Adrenal gland (tissue), 12 donors: Measurements from ENCODE around the gene TANC1. TPM values are rescaled to one million over a fixed set of nuclear protein-coding genes. Genes with fewer than 3 reads are reported as not detected.

Source experiments
- DNase-seq, 7 donors: peaks; one replicate each; pipeline ENCODE4 v3.0.0-alpha.2; 2019 to 2020
- H3K27ac ChIP-seq, 5 donors: fragments of 200-600 bp; sonication (generic) in 4 of 5; 1 replicate in 3 of 5; 2 replicates in 2 of 5; pipeline versions ENCODE4 v1.5.1 to v1.8.0; 2016 to 2020; ENCODE audit warnings: mild to moderate bottlenecking in 1 of 5
- H3K27me3 ChIP-seq: fragments of 200-600 bp; 2 replicates; pipeline ENCODE4 v1.8.0; 2021
- H3K36me3 ChIP-seq, 2 donors: fragments of 200-600 bp; replicated peaks in 1 of 2; 1 replicate in 1 of 2; 2 replicates in 1 of 2; pipeline versions ENCODE4 v1.5.1 to v1.8.0; 2018 to 2022
- H3K4me1 ChIP-seq, 2 donors: fragments of 200-600 bp; replicated peaks in 1 of 2; 1 replicate in 1 of 2; 2 replicates in 1 of 2; pipeline versions ENCODE4 v1.5.1 to v1.8.0; 2018 to 2021
- H3K4me3 ChIP-seq, 4 donors: fragments of 200-600 bp; sonication (generic) in 3 of 4; one replicate each; pipeline ENCODE4 v1.5.1; 2016 to 2018
- H3K9me3 ChIP-seq, 3 donors: fragments of 200-600 bp; sonication (generic) in 1 of 3; replicated peaks in 1 of 3; 1 replicate in 2 of 3; 2 replicates in 1 of 3; pipeline versions ENCODE4 v1.5.1 to v1.8.0; 2016 to 2021
- CTCF ChIP-seq, 6 experiments: fragments of 450-650 bp in 4 of 6; fragments of 200-600 bp in 2 of 6; sonication (generic) in 1 of 6; IDR thresholded peaks; 1 replicate in 5 of 6; 2 replicates in 1 of 6; pipeline versions ENCODE4 v1.5.1 to v1.8.0; 2016 to 2021; ENCODE audit warnings: antibody characterized with exemption in 6 of 6, mild to moderate bottlenecking in 2 of 6, moderate library complexity in 1 of 6
- POLR2A ChIP-seq, 2 donors: fragments of 450-650 bp; IDR thresholded peaks; one replicate each; pipeline ENCODE4 v1.6.1; 2017; ENCODE audit warnings: antibody characterized with exemption in 2 of 2, mild to moderate bottlenecking in 2 of 2, moderate library complexity in 1 of 2
- WGBS, 4 donors: extraction: QIAGEN DNeasy Blood & Tissue Kit in 2 of 4; methylation state at CpG; one replicate each; pipeline versions ENCODE4 v1.1.5 to v1.1.7; 2013 to 2017; 5-methylcytosine and 5-hydroxymethylcytosine counted together
- intact Hi-C, 2 donors: fragments of 100-400 bp; cut with DNase I; formaldehyde crosslinking; loops; one replicate each; pipeline versions ENCODE4 v1.14.1 to v1.15.0; 2022 to 2023
- polyA plus RNA-seq, 3 donors: library from polyadenylated mRNA; stranded (reverse); fragments of 200-250 nt in 2 of 3; fragments of 350-450 nt in 1 of 3; fragmentation: Illumina TruSeq in 1 of 3; extraction: RNeasy Lipid Tissue Mini Kit (QIAGEN cat#74804) in 1 of 3; gene quantifications; one replicate each; pipeline ENCODE4 v1.2.3, GENCODE V29; 2013 to 2014
- total RNA-seq, 9 donors: library from RNA; depleted of rRNA in 4 of 9; stranded (reverse); fragments of >200 nt in 4 of 9; fragments of 120-200 nt in 1 of 9; fragmentation: NEBNext Ultra II Directional in 1 of 9; extraction: Animal tissue kit (Norgen Biotek cat#: 25700) in 1 of 9; gene quantifications; one replicate each; pipeline versions ENCODE4 v1.1.0 to v1.2.4, GENCODE V29; 2013 to 2023
- donor health status: healthy with polysubstance abuse.
- donor health status: Bipolar disorder and iron deficiency.
- donor health status: DM: yes; HTN: yes; CAD: no.
- donor health status: DM: no; HTN: no; CAD: no.
- donor health status: DM: no; HTN: no; CAD: no.
- donor health status: DM: yes; HTN: yes; CAD: no.

The TANC1 gene
- total and polyA plus RNA-seq, 12 donors = 14.1 to 53.3 (median 24.8) TPM

- peaks cover 17 to 23% of the 10 kb centered on the region in 2 donors for H3K4me1 ChIP-seq
- H3K36me3 ChIP-seq = no peaks in the 10 kb centered on the region
- 95 to 97% (median 96%) methylated on average over 7 of the region's 7 CpGs for WGBS, 4 donors
- intact Hi-C loops = no loop called here
- H3K27ac ChIP-seq = no peak overlapping the region
- H3K4me3 ChIP-seq = no peak overlapping the region
- no peak for DNase-seq
- TF ChIP-seq CTCF (IDR thresholded peaks at IDR 0.05) (no peak), POLR2A (IDR thresholded peaks at IDR 0.05) (no peak)
- H3K9me3 ChIP-seq = no peaks in the 10 kb centered on the region
- H3K27me3 ChIP-seq = no peaks in the 10 kb centered on the region
Observed at GRCh38 chr2:159074605-159075004, 106.2 kb downstream of the TANC1 start.

GRCh38 chr2:159075727-159076126, 107.3 kb downstream of the TANC1 start:
- Histone ChIP-seq H3K4me3 (no peak overlapping the region), H3K4me1 (peaks cover 14 to 17% of the 10 kb centered on the region in 2 donors), H3K27me3 (no peaks in the 10 kb centered on the region), H3K9me3 (no peaks in the 10 kb centered on the region), H3K36me3 (no peaks in the 10 kb centered on the region), H3K27ac (peak overlapping the region in 3 of 5 donors; percentile 6 to 45 (median 32))
- no peak for TF ChIP-seq POLR2A (IDR thresholded peaks at IDR 0.05)
- no peak for TF ChIP-seq CTCF (IDR thresholded peaks at IDR 0.05)
- 72 to 89% (median 75%) methylated on average over 1 of the region's 1 CpG for WGBS, 4 donors
- DNase-seq = no peak
- intact Hi-C loops = no loop called here

GRCh38 chr2:159076241-159076640, 107.8 kb downstream of the TANC1 start:
- 52 to 66% (median 55%) methylated on average over 2 of the region's 2 CpGs for WGBS, 4 donors
- Histone ChIP-seq H3K4me1 (peaks cover 14 to 17% of the 10 kb centered on the region in 2 donors), H3K9me3 (no peaks in the 10 kb centered on the region), H3K27me3 (no peaks in the 10 kb centered on the region), H3K4me3 (no peak overlapping the region), H3K27ac (peak overlapping the region in 3 of 5 donors; percentile 11 to 45 (median 32)), H3K36me3 (no peaks in the 10 kb centered on the region)
- TF ChIP-seq POLR2A (IDR thresholded peaks at IDR 0.05) = no peak
- no peak for TF ChIP-seq CTCF (IDR thresholded peaks at IDR 0.05)
- intact Hi-C loops = no loop called here
- DNase-seq = peak in 3 of 7 donors; percentile 30 to 59 (median 53)

- Histone ChIP-seq H3K36me3 (no peaks in the 10 kb centered on the region), H3K27ac (no peak overlapping the region), H3K4me1 (peaks cover 14 to 15% of the 10 kb centered on the region in 2 donors), H3K27me3 (no peaks in the 10 kb centered on the region), H3K9me3 (no peaks in the 10 kb centered on the region), H3K4me3 (no peak overlapping the region)
- intact Hi-C loops = no loop called here
- DNase-seq = no peak
- TF ChIP-seq CTCF (IDR thresholded peaks at IDR 0.05) = no peak
- TF ChIP-seq POLR2A (IDR thresholded peaks at IDR 0.05) = no peak
Observed at GRCh38 chr2:159077869-159078268, 109.4 kb downstream of the TANC1 start.
